Measurements from ENCODE around the gene LAS1L. TPM values are rescaled to one million over a fixed set of nuclear protein-coding genes. Genes with fewer than 3 reads are reported as not detected.

LAS1L gene
- total RNA-seq (ENCODE audit: low replicate concordance) = 45.9 and 56.2 TPM in 2 replicates

DNA sequence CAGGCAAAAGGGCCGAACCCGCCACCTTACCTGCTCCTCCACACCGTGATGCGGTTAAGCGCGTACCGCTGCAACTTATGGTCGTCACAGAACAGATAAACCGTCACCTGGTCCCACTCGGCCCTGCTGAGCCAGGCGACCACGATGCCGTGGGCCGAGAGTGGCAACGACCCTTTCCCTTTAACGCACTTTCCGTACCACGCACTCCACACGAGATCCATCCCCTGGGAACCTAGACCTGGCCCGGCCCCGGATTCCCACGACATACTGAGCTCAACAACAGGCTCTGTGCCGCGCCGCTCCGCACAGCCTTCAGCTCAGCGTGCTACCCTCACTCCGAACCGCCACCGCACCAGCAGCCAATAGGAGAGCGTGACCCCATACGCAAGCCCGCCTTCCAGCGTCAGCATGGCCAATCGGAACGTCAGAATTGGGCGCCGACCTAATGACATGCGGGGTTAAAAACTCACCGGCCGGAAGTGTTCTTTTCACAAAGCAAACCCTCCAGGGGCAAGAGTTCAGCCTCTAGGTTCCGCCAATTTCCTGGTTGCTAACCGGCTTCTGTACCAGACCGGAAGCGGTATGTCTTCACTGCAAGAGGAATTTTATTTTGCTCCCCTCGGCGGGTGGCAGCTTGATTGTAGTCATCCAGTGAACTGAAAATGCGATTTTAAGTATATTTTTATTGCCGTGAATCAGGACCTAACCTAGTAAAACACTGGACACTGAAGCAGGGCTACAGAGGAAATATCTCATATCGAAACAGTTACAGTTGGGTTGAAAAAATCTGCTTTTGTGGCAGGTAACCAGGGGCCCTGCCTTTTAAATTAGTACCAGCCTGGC, at the start of gene LAS1L:
Gene LAS1L, minus strand, starts transcription at position 338 of the 843 bp plus-strand sequence. Its CDS starts 72 bp downstream, at position 266.
- Histone ChIP-seq H3K36me3 (no peaks in the 10 kb centered on the region), H3K79me2 (ENCODE audit: low read depth) (peaks cover 23% of the 10 kb centered on the region), H3K4me2 (peak within 1 kb of the TSS; percentile 82), H4K20me1 (ENCODE audit: low read depth) (peaks cover 7% of the 10 kb centered on the region), H3K9ac (peak within 1 kb of the TSS; percentile 82), H3K9me3 (ENCODE audit: low read depth) (no peaks in the 10 kb centered on the region), H3K27ac (no peak within 1 kb of the TSS), H2AFZ (replicated peaks) (peak within 1 kb of the TSS; percentile 68), H3K27me3 (no peaks in the 10 kb centered on the region), H3K4me1 (no peaks in the 10 kb centered on the region), H3K4me3 (peak within 1 kb of the TSS; percentile 73), H3F3A (ENCODE audit: low read depth) (no peaks in the 10 kb centered on the region)
- peaks cover 8% of the 10 kb centered on the region for H3K27me3 Mint-ChIP-seq (ENCODE audit: insufficient read depth, low read depth)
- no peaks in the 10 kb centered on the region for H3K9me3 Mint-ChIP-seq
- TF ChIP-seq EZH2 (IDR thresholded peaks at IDR 0.05) = no peak
- TF ChIP-seq, protein P1, sequence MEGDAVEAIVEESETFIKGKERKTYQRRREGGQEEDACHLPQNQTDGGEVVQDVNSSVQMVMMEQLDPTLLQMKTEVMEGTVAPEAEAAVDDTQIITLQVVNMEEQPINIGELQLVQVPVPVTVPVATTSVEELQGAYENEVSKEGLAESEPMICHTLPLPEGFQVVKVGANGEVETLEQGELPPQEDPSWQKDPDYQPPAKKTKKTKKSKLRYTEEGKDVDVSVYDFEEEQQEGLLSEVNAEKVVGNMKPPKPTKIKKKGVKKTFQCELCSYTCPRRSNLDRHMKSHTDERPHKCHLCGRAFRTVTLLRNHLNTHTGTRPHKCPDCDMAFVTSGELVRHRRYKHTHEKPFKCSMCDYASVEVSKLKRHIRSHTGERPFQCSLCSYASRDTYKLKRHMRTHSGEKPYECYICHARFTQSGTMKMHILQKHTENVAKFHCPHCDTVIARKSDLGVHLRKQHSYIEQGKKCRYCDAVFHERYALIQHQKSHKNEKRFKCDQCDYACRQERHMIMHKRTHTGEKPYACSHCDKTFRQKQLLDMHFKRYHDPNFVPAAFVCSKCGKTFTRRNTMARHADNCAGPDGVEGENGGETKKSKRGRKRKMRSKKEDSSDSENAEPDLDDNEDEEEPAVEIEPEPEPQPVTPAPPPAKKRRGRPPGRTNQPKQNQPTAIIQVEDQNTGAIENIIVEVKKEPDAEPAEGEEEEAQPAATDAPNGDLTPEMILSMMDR (IDR thresholded peaks at IDR 0.05) = no peak
- TF ChIP-seq EZH2phosphoT487 (IDR thresholded peaks at IDR 0.05) = no peak
- H3K4me1 Mint-ChIP-seq = peaks cover 3% of the 10 kb centered on the region
- H3K4me3 Mint-ChIP-seq = peak within 1 kb of the TSS; percentile 100
- H3K27ac Mint-ChIP-seq = peak within 1 kb of the TSS; percentile 76
- DNase-seq (ENCODE audit: low spot score) = peak; percentile 93
- H3K36me3 Mint-ChIP-seq = no peaks in the 10 kb centered on the region

DNA sequence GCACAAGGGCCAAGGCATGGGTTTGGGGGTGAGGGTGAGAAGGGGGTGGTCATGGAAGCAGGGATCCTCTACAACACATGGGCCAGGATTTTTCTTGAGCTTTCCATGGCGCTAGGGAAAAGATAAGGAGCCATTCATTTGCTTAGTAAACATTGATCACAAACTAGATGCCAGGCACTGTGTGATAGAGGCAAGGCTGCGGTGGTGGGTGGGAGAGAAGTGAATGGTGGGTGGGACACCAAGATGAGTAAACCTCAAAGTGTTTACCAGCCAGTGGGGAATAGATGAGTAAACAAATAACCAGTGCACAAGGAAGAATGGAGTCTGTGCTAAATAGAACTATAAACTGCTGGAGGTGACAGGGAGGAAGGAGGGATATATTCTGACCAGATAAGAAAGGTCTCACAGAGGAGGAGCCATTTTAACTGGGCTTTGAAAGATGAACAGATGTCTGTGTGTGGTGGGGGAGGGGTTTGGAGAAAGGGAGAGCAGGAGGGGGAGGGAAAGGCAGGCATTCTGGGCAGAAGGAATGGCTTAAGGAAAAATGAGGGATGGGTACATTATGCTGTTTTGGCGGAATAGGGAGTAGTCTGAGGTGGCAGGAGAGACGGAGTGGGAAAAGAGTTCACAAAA, 48.0 kb upstream of the LAS1L start:
- H3K4me1 ChIP-seq = no peaks in the 10 kb centered on the region
- DNase-seq (ENCODE audit: low spot score) = peak; percentile 12
- TF ChIP-seq, protein P1 (IDR thresholded peaks at IDR 0.05) = no peak
- TF ChIP-seq EZH2 (IDR thresholded peaks at IDR 0.05) = no peak
- TF ChIP-seq EZH2phosphoT487 (IDR thresholded peaks at IDR 0.05) = no peak
- Mint-ChIP-seq H3K4me1 (peaks cover 4% of the 10 kb centered on the region), H3K27me3 (ENCODE audit: insufficient read depth, low read depth) (no peaks in the 10 kb centered on the region), H3K36me3 (no peaks in the 10 kb centered on the region), H3K27ac (no peak overlapping the region), H3K9me3 (peaks cover 2% of the 10 kb centered on the region), H3K4me3 (no peak overlapping the region)
- H3K9ac ChIP-seq = no peak overlapping the region
- H3K79me2 ChIP-seq (ENCODE audit: low read depth) = no peaks in the 10 kb centered on the region
- no peaks in the 10 kb centered on the region for H4K20me1 ChIP-seq (ENCODE audit: low read depth)
- peak overlapping the region; percentile 63 for H2AFZ ChIP-seq (replicated peaks)
- H3K27me3 ChIP-seq = no peaks in the 10 kb centered on the region
- H3K9me3 ChIP-seq (ENCODE audit: low read depth) = no peaks in the 10 kb centered on the region
- no peak overlapping the region for H3K4me3 ChIP-seq
- no peaks in the 10 kb centered on the region for H3K36me3 ChIP-seq
- no peak overlapping the region for H3K4me2 ChIP-seq
- no peak overlapping the region for H3K27ac ChIP-seq
- no peaks in the 10 kb centered on the region for H3F3A ChIP-seq (ENCODE audit: low read depth)

DNA sequence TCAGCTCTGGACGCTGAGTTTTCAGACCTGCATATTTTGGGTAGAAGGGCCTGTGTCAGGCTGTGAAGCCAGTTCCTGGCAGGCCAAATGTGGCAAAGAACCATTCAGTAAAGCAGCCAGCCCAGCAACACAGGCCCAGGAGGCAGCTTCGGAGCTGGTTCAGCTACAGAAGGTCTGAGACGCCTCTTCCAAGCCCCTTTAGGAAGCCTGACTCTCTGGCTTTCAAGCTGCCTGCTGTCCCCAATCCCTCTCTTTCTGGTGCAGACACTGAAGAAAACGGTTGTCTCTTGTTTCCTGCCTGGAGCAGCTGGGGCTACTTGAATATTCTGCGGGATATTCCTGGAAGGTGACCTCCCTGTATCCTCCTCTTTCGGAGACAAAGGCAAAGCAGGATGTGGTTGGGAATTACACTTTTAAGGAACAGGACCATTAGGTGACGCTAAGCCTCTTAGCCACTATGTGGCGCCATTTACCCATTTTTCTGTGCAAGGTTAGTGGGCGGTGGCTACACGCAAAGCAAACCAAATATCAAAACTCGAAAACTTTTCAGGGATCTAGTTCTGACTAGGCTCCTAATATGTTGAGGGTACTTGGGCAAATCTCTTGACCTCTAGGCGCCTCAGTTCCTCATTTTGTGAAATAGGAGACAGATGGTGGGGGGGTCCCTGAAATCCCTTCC, 47.2 kb upstream of the LAS1L start:
- Histone ChIP-seq H3K36me3 (no peaks in the 10 kb centered on the region), H3K9ac (no peak overlapping the region), H3K27me3 (no peaks in the 10 kb centered on the region), H3K27ac (no peak overlapping the region), H4K20me1 (ENCODE audit: low read depth) (no peaks in the 10 kb centered on the region), H3K4me1 (no peaks in the 10 kb centered on the region), H3K79me2 (ENCODE audit: low read depth) (no peaks in the 10 kb centered on the region), H3K4me3 (no peak overlapping the region), H3K9me3 (ENCODE audit: low read depth) (no peaks in the 10 kb centered on the region), H2AFZ (replicated peaks) (peak overlapping the region; percentile 65), H3K4me2 (no peak overlapping the region), H3F3A (ENCODE audit: low read depth) (no peaks in the 10 kb centered on the region)
- H3K4me1 Mint-ChIP-seq = peaks cover 4% of the 10 kb centered on the region
- peaks cover 2% of the 10 kb centered on the region for H3K9me3 Mint-ChIP-seq
- no peaks in the 10 kb centered on the region for H3K36me3 Mint-ChIP-seq
- no peak overlapping the region for H3K27ac Mint-ChIP-seq
- TF ChIP-seq EZH2phosphoT487 (IDR thresholded peaks at IDR 0.05) (no peak), EZH2 (IDR thresholded peaks at IDR 0.05) (no peak)
- TF ChIP-seq, protein P1 (IDR thresholded peaks at IDR 0.05) = peak; percentile 69
- no peaks in the 10 kb centered on the region for H3K27me3 Mint-ChIP-seq (ENCODE audit: insufficient read depth, low read depth)
- H3K4me3 Mint-ChIP-seq = no peak overlapping the region
- DNase-seq (ENCODE audit: low spot score) = peak; percentile 72

Measured in neural progenitor cell (in vitro differentiated cells).